ENCODE results near the gene OGN.
"Not testable (repeated sequence)": the region's sequence is repeated elsewhere in the genome, so short reads cannot be mapped to it uniquely, and the experiment has no call there.

The OGN gene, protein sequence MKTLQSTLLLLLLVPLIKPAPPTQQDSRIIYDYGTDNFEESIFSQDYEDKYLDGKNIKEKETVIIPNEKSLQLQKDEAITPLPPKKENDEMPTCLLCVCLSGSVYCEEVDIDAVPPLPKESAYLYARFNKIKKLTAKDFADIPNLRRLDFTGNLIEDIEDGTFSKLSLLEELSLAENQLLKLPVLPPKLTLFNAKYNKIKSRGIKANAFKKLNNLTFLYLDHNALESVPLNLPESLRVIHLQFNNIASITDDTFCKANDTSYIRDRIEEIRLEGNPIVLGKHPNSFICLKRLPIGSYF
- 0 to 0.18 (median 0) reads per million in 4 experiments for total RNA-seq

DNA sequence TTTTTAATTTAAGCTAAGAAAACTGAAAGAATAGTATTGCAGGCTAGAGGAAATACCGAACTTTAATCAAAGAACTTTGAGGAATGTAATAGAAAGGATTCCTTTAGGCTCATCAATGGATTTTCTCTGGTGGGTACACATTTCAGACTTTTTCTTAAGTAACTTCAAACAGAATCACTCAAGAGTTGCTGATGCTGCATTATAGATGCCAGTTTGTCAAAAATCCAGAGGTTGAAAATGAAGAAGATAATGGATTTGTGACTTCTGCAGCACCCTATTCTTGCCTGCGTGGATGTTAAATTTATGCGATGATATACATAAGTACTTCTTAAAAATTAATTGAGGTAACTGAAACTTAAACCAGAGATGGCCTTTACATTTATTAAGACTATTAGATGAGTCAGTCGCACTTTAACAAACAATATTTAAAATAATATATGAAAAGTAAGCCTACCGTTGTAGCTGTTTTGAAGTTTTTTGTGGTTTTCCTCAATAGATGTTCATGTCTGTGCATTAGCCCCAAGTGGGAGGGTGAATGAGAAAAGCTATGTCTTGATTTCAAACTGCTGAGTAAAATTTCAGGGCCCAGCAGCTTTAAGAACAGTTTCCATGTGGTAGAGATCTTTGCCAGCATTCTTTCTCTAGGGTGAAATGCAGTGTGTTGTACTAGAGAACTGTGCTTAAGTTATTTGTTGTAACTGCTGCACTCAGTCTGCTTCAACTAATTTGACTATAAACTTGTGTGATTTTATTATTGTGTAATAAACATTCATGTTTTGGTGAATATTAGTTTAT is at the start of gene OGN:
TSS of gene OGN (minus strand) at position 537 of the 795 bp plus-strand sequence. CDS start 1,171 bp downstream, outside the sequence.
- DNase-seq, result no peak

DNA sequence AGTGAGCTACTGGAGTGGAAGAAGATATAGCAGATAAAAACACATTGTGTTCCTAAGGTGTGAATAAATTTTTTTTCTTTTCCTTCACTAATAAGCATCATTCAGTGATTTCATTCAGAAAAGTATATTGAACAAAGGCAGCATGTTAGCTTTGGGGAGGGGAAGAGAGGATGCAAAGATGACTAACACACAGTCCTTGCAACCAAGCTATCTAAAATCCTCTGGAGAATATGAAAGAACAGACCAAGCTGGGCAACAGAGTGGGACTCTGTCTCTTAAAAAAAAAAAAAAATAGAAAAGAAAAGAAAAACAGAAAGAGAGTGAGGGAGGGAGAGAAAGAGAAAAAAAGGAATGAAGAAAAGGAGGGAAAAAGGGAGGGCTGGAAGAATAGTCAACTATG is 42.2 kb upstream of the OGN start:
- no peak for DNase-seq

DNA sequence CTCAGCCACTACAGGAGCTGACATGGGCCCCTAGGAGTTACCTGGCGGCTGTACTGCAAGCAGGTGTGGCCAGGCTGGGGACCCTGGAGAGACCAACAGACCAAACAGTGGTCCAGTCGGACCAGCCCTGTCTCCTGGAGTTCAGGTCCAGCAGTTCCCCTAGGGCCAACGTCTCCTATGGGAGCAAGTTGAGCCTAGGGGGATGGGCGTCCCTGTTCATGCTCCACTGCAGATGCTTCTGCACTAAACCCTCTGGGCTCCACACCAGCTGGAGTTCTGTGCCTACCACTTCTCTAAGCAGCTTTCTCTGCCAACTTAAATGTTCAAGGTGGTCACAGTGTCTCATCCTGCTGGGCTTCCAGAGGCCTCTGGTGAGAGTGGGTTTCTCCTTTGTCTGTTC is 40.5 kb upstream of the OGN start:
- no peak for DNase-seq

DNA sequence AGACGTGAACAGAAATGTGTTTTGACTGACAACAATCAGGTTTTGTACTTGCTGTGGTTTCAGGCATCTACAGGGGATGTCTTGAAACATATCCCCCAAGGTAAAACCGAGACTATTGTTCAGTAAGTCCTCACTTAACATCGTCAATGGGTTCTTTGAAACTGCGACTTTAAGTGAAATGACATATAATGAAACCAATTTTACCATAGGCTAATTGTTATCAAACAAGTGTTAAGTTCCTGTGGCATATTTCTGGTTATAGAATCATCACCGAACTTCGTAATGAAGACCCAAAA is 36.3 kb upstream of the OGN start:
- no peak for DNase-seq

DNA sequence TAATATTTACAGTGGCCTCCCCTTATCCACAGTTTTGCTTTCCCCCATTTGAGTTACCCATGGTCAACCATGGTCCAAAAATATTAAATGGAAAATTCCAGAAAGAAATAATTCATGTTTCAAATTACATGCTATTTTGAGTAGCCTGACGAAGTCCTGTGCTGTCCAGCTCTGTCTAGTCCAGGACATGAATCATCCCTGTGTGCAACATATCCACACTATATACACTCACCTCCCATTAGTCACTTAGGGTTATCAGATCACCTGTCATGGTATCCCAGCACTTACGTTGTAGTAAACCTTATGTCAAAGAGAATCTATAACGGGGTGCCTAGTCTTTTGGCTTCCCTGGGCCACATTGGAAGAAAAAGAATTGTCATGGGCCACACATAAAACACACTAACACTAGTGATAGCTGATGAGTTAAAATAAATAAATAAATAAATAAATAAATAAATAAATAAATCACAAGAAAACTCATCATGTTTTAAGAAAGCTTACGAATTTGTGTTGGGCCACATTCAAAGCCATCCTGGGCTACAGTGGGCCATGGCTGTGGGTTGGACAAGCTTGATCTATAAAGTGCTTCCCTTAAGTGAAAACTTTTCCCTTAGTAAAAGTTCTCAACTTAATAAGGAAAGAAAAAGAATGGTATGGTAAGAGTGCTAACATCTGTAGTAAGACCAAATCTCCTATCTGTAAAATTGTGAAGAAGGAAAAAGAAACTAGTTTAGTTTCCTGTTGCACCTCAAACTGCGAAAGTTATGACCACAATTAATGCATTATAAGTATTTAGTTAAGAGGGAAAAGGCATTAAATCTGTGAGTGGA is 35.8 kb upstream of the OGN start:
- no peak for DNase-seq

DNA sequence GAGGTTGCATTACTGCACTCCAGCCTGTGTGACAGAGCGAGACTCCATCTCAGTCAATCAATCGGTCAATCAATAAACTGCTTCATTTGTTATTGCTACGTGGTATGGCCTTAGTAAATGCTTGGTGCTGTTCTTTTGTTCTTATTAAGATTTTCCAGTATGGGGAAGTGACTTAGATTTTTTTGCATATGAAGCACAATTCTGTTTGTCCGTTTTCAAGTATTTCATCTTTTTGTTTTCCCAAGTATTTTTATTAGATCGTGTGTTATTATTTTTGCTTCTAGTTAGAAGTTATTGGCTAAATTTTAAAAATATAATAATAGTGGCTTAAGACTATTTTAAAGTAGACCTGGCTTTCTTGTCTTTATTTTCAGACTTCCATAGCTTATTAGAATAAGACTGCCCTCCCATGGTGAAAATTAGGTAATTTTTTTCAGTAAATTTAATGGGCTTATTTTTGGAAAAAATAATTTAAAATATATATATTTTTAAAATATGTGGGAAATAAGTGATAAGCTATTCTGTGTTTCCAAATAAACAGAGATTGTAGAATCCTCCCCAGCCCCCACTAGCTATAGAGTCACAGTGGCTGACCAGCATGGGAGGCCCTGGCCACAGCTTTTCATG is 34.6 kb upstream of the OGN start:
- DNase-seq, result no peak

DNA sequence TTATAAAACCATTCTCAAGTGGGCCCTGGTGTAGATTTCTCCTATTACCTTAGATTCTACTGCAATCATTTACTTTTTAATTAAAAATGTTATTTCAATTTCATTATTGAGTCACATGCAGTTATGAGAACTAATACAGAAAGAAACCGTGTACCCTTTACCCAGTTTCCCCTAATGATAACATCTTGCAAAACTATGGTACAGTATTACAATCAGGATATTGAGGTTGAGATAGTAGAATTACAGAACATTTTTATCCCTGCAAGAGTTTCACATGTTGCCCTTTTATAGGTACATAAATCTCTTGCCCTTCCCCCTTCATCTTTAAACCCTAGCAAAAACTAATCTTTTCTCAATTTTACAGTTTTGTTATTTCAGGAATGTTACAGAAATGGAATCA is 30.9 kb upstream of the OGN start:
- DNase-seq, result no peak

DNA sequence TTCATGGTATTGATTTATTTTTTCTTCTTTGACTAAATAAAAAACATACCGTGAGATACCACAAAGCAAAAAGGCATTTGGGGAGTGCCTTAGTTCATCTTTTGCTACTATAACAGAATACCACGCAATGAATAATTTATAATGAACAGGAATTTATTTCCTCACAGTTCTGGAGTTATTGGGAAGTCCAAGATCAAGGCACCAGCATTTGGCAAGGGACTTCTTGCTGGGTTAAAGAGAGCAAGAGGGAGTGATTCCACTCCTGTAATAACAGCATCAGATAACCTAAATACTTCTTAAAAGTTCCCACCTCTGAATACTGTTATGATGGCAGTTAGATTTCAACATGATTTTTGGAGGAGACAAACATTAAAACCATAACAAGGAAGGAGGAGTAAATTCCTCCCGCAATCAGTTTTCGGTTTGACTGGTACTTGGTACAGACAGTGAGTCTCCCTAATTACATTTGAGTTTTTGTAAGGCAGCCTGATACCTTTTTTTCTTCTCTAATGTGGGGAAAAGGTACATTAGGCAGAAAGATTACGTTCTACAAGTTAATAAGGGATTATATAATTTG is 28.7 kb upstream of the OGN start:
- DNase-seq, result no peak

DNA sequence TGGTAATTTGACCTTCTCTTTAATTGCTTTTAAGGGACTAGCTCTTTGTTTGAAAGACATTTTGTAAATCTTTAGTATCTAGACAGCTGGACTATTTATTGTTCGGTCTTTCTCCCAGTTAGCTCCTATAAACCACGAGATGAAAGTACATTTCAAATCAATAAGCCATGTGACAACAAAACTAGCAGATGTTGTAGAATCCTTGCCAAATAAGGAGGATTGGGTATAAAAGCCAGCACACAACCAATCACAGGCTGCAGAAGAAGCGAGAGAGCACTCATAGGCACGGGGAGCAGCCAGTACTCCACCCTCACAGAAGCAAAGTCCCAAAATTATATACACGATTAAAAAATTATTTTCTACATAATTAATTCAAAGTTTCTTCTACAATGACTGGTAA is 28.0 kb upstream of the OGN start:
- DNase-seq, result no peak

DNA sequence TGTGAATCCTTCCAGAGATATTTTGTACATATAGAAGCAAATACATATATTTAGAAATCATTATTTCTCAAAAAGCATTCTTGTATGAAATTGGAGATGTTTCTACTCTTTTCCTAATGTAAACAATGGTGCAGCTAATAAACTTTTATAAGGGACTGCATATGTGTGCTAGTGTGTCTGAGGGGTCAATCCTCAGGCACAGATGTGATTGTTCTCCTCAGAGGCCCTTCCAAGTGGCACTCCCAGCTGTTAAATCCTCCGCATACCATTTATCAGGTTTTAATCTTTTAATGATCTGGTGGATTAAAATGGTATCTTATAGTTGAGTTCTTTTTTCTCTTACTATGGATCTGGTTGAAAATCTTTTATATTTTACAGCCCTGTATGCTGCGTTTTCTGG is 25.5 kb upstream of the OGN start:
- DNase-seq, result no peak

DNA sequence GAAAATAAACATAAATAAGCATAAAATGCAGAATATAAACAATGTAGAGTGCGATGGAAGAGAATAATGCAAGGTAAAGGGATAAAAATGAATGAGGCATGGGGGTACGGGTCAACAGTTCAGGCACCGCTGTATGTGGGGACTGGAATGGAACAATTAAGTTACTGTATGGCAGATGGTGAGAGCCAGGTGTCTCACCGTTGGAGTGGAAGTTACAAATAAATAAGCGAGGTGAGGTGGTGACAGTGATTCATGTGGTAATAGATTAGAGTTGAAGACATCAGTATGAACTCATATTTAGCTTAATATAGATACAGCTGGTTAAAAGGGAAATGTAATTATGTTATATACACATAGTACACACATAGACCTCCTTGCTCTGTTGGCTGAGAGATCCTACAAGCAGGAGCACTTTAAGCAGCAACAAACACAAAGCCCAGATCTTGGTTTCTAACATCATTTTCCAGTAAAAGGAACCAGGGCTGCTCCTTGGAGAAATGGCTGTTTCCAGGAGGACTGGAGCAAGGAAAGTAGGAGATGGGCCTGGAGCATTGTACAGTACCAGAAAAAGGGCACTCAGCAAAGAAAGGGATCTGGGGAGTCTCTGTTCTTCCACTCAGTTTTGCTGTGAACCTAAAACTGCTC is 22.2 kb upstream of the OGN start:
- DNase-seq, result no peak

DNA sequence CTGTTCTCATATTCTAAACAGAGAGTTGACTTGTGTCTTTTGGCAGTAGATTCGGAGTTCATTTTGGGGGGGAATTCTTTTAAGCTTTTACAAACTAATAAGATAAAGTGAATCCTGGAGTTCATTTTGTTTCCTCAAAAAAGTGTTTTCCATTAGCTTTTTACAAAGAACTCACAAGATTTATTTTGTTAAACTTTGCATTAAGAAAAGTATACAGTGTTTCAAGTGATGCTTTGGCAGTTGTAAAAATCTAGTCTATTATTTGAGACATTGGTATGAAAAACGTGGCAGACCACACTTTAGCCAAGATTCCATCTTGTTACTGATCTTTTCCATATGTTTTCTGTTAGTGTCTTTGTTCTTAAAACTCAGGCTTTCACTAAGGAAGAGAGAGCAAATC is 21.1 kb upstream of the OGN start:
- DNase-seq, result no peak

DNA sequence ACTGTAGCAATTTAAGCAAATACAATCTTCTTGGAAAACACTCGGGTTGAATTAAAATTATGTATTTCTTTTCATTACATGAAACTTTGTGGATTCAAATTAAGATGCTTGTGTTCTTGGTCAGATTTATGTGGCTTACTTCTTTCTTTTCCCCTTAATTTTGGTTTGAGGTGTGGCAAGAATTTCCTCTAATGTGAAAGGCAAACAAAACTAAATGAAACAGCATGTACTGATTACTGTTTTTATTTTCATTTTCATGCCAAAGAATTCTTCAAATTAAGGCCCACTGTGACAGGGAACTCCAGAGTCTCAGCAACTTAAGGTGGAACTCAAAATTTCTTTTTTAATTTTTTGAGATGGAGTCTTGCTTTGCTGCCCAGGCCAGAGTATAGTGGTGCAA is 20.0 kb upstream of the OGN start, which contains the start of gene OMD:
TSS of gene OMD (minus strand) at position 132 of the 400 bp plus-strand sequence. CDS start 6,913 bp downstream, outside the sequence.
- DNase-seq, result no peak

DNA sequence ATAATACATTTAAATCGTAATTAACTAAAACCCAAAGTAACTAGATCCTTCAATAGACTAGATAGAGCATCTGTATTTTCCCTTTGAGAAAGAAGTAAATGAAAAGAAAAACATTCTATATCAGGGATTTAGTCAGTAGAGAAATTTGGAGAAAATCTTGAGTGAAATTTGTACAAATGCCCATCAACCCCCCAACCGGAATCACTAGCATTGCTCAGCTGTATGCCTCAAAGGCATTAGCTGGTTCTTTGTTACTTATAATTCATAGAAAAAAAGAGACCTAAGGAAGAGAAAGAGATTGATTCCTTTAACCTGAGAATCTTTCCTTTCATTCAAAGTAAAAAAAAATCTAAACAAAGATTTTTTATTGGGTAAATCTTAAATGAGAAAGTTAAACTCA is 19.2 kb upstream of the OGN start:
- DNase-seq, result no peak

DNA sequence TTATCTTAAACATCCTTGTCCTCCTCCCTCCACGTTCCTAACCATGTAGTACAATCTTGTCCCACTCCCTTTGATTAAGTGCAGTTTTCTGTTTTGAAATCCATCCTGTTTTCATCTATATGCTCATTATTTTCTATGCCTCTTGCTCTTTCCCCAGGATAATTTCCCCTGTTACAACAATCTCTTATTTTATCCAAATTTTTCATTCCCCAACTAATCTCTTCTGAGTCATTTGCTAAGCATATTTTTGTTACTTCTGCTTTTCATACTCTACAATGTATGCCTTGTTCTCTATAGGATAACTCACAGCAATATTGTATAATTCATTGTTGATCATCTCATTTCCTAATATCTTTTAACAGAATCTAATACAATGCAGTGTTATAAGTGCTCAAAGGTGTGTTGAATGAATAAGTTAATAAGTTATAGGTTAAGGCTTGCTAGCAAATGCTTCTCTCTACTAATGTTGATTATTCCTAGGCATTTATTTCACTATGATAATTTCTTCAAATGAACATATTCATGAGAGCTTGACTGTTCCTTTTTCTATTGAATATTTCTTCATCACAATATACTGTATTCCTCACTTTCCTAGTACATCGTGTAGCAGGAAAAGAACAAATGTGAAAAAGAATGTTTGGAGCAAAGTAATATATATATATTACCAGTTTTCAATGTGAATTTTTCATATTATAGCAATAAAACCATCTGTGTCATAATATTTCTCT is 18.4 kb upstream of the OGN start:
- DNase-seq, result no peak

DNA sequence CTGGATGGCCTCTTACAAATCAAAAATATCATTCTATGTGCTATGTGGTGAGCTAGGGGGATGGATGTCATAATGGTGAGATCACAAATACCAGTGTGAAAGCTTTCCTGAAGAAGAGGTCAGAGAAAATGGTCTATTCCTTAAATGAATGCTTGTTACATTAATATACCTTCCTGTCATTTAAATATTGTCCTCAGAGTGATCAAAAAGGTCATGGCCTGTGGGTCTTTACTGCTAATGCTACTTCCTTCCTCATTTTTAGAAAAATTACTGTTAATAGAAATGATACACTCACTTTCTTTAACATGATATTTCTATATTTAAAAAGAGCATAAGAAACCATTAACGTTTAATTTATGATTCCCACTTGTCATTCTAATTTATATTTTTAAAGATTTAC is 10.2 kb upstream of the OGN start:
- DNase-seq, result no peak

DNA sequence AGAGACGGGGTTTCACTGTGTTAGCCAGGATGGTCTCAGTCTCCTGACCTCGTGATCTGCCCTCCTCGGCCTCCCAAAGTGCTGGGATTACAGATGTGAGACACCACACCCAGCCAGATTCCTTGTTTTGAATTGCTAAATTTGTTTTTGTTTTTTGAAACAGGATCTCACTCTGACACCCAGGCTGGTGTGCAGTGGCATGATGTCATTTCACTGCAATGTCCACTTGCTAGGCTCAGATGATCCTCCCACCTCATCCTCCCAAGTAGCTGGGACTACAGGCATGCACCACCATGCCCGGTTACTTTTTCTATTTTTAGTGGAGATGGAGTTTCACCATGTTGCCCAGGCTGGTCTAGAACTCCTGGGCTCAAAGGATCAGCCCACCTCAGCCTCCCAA is 6.8 kb upstream of the OGN start:
- not testable (repeated sequence) for DNase-seq

DNA sequence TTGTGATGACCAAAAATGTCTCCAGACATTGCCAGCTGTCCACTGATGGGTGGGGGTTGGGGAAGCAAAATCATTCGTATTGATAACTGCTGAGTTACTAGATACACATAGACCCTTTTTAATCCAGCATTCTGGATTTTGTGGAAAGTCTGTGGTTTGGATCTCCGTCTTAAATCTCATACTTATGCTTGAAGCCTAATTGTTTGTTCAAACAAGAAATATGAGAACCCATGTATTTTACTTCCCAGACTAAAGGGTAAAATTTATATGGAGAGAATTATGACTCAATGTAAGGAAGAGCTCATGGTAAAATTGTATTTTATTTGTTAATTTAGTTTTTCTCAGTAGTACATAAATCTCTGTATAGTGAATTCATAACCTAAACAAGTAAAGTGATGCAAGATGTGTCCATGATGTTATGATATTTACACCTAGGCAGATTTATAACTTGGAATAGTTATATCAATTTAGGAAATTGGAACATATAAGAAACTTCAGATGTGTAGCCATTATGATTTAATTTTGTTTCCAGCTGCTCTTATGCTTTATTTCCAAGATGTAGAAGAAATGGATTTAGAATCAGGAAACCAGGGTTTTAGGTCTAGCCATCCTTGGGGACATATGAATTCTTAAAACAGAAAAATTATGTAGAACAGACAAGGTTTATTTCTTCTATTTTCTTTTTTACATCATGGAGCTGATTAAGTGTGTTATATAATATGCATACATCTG is 4.5 kb upstream of the OGN start:
- DNase-seq, result no peak

DNA sequence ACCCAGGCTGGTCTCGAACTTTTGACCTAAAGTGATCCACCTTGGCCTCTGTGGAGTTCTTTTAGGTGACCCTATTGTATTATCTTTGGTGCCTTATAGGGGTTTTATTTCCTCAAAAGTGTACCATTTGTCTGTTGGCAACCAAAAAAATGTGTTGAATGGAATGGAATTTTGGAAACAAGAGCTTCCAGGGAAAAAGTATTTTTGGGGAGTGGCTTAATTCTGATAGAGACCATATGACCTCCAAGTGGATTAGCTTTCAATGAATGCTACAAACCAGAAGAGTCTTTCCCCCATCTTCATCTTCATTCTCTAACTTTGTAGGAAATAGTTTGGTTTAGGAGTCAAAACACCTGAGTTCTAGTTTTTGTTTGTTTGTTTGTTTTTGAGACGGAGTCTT is 3.4 kb upstream of the OGN start:
- no peak for DNase-seq

DNA sequence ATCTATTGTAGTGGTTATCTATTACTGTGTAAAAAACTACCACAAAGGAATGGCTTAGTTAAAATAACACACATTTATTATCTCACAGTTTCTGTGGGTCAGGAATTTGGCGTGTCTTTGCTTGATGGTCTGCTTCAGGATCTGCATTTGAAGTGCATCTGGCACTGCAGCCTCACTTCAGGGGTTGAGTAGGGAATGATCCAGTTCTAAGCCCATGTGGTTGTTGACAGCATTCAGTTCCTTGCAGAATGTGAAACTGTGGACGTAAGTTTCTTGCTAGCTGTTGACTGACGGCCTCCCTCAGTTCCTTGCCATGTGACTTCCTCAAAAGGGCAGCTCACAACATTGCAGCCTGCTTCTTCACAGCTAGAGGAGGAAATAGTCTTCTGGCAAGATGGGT is 2.1 kb upstream of the OGN start:
- DNase-seq, result no peak

DNA sequence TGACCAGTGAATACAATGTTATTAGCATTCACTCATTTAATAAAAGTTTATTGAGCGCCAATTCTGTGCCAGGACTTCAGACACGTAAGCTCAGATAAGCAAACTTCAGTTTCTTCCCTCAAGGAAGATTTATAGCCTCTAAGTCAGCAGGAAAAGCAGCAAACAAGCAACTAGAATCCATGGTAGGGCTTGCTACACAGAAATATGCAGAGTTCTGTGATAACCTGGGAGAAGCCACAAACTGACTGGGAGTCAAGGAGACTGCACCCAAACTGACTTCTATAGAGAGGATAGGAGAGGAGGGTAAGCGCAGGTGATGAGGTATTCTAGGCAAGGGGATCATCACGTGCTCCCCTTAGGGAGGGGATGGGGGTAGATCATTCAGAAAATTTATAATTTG is 1.4 kb upstream of the OGN start:
- no peak for DNase-seq

All from effector CD8-positive, alpha-beta T cell (primary cell).